NAMALWA (cell line): ENCODE results near the gene SNX11.

ENCODE experiments used
- DNase-seq: peaks from one replicate; pipeline ENCODE4 v3.0.0-alpha.2; 2015; ENCODE audit warnings: low spot score

Gene SNX11

GRCh38 chr17:48131216-48131824 lies 23.8 kb downstream of the SNX11 start:
- peak; percentile 82 for DNase-seq

DNA sequence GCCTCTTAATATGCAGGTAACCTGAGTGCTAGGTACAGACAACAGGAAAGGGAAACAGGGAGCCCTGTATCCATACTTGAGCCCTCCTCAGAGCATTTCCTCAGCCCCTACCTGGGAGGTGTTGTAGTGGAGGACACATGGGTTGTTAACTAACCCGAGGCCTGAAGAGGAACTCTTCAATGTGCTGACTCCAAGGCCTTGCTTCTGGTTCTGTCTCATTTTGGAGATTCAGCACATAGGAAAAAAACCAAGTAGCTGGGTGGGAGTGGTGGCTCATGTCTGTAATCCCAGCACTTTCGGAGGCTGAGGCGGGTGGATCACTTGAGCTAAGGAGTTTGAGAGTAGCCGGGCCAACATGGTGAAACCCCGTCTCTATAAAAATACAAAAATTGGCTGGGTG lies 24.8 kb downstream of the SNX11 start:
- DNase-seq = no peak

- DNase-seq = peak; percentile 37
These were observed 27.4 kb downstream of the SNX11 start for GRCh38 chr17:48134912-48135480.

DNA sequence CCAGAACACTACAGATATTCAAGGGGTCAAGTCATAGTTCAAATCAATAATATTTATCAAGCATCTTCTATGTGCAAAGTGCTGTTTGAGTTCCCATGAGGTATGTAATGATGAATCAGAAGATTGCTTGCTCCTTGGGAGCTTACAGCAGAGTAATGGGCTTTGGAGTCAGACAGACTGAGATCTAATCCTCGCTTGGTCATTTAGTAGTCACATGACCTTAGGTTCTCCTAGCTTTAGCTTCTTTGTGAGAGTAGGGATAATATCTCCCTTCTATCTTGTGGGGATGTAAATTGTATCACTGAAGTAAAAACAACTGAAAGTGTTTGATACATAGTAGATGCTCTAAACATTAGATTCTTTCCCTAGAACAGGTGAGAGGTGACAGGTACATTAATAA lies 30.1 kb downstream of the SNX11 start:
- no peak for DNase-seq

- DNase-seq = no peak
These were observed 32.4 kb downstream of the SNX11 start for GRCh38 chr17:48139944-48140343.

DNA sequence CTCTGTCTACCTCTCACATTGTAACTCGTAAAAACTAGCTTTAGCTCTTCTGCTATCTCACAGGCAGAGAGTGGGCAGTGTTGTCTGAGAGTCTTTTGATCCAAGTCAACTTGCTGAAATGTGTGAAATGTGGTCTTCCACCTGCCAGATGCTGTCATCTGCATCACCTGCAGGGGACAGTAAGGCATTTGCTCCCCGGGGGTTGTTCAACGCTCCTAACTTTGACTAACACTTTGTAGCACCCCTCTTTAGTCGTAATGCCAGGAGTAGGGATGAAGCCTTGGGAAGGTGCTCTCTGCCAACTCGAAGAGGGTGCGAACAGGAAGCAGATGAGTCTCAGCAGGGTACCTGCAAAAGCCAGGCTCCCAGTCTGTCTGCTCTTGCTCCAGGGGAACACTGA lies 36.1 kb downstream of the SNX11 start:
- no peak for DNase-seq

DNA sequence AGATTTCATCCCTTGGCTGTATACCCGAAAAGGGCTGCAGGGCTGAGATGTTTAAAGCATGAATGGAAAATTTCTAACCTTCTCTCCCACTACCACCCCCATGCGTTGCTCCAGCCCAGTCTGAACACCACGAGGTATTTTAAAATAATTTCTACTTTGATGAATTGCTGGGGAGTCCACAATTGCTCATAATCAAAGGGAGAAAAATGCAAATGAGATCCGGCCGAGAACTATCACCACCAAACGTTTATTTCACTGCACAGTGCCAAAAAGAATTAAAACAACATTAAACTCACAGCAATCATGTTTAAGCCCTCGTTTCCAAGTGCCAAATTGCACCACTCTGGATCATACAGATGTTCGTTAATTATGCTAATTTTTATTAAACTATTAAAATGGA lies 36.7 kb downstream of the SNX11 start:
- DNase-seq = no peak

DNA sequence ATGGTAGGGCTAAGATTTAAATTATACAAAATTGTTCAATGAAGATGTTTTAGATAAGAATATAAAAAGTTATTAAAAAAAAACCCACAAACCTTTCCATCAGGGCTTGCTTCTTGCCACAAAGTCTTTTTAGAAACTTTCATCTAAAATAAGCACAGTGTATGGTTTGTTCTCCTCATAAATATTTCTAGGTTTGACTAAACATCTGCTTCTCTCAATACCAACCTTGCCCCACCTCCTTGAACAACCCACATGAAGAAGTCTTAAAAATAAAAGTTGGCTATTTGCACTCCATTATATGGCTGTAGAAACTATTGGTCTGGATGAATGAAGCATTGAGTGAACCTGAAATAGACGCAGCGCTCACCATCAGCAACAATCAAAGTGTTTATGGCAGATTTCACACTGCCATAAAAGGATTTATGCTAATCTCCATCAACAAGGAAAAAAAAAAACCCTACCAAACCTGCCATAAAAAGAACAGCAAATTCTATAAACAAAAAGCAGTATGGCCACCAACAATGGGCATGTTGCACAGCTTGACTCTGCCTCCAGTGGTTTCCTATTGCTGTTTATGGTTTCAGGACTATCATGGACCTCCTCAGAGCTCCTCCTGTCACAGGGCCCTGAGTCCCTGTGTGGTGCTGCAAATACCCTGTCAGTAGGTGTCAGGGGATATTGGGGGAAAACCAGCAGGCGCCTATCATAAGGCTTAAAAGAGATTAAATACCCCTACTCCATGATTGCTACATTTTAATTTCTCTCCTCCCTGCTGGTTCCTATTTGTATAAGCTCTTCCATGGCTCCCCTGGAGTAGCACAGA lies 37.6 kb downstream of the SNX11 start:
- DNase-seq = no peak

DNA sequence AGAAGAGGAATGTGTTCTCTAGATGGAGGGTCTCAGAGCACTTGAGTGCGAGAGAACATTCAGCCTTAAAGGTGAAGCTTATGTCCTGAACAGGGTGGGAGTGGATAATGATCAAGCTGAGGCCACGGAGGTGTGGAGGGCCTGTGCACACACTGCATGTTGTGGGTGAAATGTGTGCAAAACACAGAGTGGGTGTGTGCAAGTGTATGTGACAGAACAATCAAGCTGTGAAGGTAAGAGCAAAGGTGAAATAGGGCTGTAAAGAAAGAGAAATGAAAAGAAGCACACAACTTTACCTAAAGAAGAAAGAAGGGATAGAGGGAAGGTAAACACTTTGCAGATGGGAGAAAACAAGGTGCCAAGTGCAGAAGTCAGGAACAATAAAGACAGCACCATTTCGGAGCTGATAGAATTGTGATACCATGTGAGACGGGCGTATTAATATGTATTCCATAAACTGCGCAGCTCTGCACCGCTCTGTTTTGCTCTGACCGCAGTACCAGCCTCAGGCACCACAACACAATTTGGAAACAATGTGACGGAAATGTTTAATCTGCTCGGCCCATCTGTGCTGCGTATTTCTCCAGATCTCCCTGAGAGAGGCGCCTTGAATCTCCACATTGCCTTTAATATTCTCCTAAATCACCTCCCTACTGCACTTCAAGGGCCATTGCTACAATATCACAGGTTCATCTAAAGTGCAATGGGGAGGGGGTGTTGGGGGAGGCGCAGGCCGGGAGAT lies 40.6 kb downstream of the SNX11 start:
- DNase-seq = no peak

DNA sequence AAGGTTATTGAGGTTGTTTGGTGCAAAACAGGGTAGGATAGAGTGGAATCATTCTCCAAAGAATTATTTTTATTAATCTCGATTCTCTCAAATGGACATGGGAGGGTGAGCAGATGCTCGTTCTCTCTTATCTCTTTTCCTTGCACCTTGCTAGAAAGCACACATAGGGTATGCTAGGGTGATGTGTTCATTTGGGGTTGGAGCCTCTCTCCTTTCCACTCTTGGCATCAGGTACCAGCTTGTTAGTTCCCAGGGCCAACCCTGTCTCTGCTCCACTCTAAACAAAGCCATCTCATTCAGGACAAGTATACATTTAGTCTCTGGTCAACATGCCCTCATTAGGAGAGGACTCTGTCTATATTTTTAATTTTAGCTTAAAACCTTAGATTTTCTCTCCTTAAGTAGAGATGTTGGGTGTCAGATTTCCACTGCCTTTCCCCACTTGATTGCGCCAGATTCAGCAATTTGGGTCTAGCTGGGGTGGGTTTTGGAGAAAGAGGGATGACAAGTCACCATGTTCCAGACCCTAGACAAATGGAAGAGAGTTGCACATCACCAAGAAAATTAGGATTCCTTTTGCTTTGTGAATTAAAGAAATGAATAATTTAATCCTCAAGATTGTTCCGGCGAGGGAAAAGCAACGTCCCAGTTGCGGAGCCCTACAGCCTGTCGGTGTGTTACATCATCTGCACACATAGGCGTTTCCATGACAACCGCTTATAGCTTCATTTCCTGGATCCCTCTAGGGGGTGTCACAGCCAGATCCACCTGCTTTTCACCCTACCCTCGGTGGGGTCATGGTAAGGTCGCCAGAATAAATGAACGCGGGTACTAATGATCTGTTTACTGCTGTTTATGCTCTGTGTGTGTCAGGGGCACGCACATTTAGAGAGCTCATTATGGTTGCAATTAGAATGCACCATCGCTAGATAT lies 41.6 kb downstream of the SNX11 start:
- DNase-seq = peak; percentile 30

DNA sequence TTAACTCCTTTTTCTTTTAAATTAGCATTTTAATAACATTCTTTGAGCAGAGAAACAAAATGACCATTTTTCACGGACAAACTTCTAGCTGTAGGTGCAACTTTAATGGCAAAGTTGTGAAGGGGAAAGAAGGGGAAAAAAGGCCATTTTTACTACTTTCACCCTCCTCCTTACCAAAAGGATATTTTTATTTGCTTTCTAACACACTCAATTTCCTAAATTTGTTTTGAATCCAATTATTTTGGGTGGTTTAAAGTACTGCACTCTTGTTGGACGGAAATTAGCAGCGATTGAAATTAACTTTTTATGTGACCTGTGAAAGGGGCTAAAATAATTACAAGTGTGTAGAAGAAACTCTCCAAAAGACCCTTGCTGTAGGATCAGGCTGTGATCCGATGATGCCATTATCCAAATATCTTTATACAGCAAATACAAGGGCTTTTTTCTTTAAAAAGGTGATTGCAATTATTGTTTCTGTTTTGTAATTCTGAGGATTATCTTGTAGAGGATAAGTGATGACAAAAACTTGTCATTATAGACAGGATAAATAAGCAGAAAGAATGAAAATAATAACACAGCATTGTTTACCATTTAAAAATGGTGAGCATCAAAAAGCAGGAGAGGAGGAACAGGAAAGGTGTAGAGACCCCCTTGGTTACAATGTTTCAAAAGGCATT lies 42.4 kb downstream of the SNX11 start:
- no peak for DNase-seq

GRCh38 chr17:48150597-48151001 lies 43.0 kb downstream of the SNX11 start:
- DNase-seq = no peak

DNA sequence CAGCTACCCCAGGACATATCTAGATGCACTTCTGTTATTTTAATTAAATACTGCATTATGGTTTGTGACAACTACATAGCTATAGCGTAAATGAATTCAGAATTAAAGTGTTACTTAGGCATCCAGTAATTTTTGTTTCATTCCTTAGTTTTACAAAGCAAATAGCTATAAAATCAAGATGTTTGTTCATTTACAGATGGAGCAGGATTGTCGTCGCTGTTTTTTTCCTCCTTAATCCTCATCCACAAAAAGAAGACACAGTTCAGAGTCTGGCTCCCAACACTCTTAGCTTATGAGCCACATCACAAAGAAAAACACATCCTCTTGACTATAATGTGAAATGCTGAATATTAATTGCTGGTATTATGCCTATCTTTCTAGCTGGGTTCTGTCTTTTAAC lies 43.7 kb downstream of the SNX11 start:
- DNase-seq = no peak

DNA sequence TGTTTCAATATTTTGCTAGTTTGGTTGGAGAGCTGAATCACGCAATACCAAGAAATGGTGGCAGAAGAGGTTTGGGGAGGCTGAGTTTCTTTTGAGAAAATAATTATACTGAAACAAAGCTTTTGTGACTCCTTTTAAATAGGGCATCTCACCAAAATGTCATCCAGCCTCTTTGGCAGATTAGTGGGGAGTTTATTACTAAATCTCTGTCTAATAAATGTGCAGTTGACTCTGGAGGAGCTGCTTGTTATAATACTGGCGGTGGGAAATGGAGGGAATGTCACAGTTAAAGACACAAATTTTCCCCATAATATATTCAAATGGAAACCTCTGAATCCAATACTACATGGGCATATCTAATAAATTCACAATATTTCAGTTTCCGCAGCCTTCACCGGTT lies 44.7 kb downstream of the SNX11 start:
- no peak for DNase-seq

GRCh38 chr17:48153691-48154358 lies 46.3 kb downstream of the SNX11 start:
- DNase-seq = peak; percentile 65

DNA sequence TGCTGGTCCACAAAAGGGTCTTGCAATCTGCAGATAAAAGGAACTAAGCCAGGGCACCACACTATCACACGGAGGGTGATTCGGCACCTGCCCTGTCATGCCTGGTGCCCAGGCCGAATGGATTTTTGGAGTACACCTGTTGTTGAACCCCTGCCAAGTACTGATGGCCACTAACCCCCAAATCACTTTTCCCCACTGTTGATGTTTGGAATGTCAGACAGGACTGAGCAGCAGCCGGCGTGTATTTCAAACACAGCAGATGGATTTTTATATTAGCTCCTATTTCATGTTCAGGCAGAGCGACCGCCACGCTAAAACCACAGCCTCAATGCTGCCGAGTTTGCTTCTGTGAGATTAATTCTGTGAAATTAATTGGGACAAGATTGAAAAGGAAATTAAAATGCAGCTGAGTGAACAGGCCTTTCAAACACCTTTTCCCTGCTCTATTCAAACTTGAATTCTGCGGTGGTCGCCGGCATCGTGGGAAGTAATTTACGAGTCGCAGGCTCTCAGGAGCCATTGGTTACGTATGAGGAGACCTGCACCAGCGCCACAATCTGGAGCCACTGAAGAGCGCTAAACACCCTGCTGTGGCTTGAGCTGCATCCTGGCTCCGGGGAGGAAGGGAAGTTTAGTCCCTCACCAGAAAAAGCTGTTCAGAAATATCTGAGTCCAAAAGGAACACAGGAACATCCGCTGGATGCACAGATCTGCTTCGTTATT lies 48.5 kb downstream of the SNX11 start:
- DNase-seq = no peak

GRCh38 chr17:48159232-48159631 lies 51.7 kb downstream of the SNX11 start:
- DNase-seq = no peak

- no peak for DNase-seq
These were observed 52.9 kb downstream of the SNX11 start for GRCh38 chr17:48160177-48161081.
